Measurements from ENCODE around the gene LAMA4. TPM values are rescaled to one million over a fixed set of nuclear protein-coding genes. Genes with fewer than 3 reads are reported as not detected.

LAMA4 gene
- total RNA-seq, 1 experiment from 2014 or later: 1.1 TPM

GRCh38 chr6:112179631-112180030 lies 74.7 kb downstream of the LAMA4 start:
- WGBS (ENCODE audit: extremely low coverage, insufficient read length, low lambda C conversion rate): no CpG with 5 or more reads among the region's 3 CpGs
- H3T11ph ChIP-seq (ENCODE audit: low read length): no peak overlapping the region
- Mint-ChIP-seq H3K36me3 (ENCODE audit: insufficient read depth in 1 of 3, low read depth in 3 of 3) (no peaks in the 10 kb centered on the region), H3K27ac (no peak overlapping the region; a peak in 1 of 7 replicates), H3K4me3 (no peak overlapping the region), H3K4me1 (no peaks in the 10 kb centered on the region), H3K9me3 (no peaks in the 10 kb centered on the region), H3K27me3 (ENCODE audit: low read depth) (peaks cover 3% of the 10 kb centered on the region)
- DNase-seq: no peak
- no peak overlapping the region for H2BK5ac ChIP-seq (ENCODE audit: insufficient read length, low read length)
- no peak overlapping the region for H2BK120ac ChIP-seq (ENCODE audit: low read depth, low read length, poor library complexity, severe bottlenecking)
- H3K18ac ChIP-seq (ENCODE audit: insufficient read length, low read depth, low read length): no peak overlapping the region
- H3K79me1 ChIP-seq (ENCODE audit: insufficient read depth, low read depth, low read length, poor library complexity, severe bottlenecking): no peaks in the 10 kb centered on the region
- no peaks in the 10 kb centered on the region for H4K20me1 ChIP-seq (ENCODE audit: control insufficient read depth, insufficient read depth, insufficient read length)
- H3K23me2 ChIP-seq (ENCODE audit: insufficient read length, low read depth, low read length, poor library complexity, severe bottlenecking): no peaks in the 10 kb centered on the region
- H4K8ac ChIP-seq (replicated peaks; ENCODE audit: insufficient read length, low read depth, low read length): no peak overlapping the region
- no peak overlapping the region for H2BK12ac ChIP-seq (ENCODE audit: insufficient read length, low read depth, low read length)
- H3K27me3 ChIP-seq (ENCODE audit: insufficient read depth, low read length): no peaks in the 10 kb centered on the region
- no peaks in the 10 kb centered on the region for H3K79me2 ChIP-seq (ENCODE audit: insufficient read depth, low read length)
- no peak overlapping the region for H2AFZ ChIP-seq (ENCODE audit: low read length)
- H3K23ac ChIP-seq (ENCODE audit: insufficient read length, low read depth, low read length): no peak overlapping the region
- H3K14ac ChIP-seq (ENCODE audit: insufficient read depth, low read length): no peak overlapping the region
- H3K9ac ChIP-seq (ENCODE audit: extremely low read depth, insufficient read length, low read length): no peak overlapping the region
- H3K9me3 ChIP-seq (ENCODE audit: control insufficient read depth, low read depth, low read length): no peaks in the 10 kb centered on the region
- H4K91ac ChIP-seq (ENCODE audit: insufficient read length, low read depth, low read length): no peak overlapping the region
- no peak overlapping the region for H3K27ac ChIP-seq (ENCODE audit: insufficient read length, low read depth, low read length)
- H3K4ac ChIP-seq (ENCODE audit: low read depth, low read length): no peak overlapping the region
- no peak overlapping the region for H3K4me2 ChIP-seq (ENCODE audit: insufficient read depth, insufficient read length, low read length)
- H2AK5ac ChIP-seq (ENCODE audit: insufficient read length, low read length): no peak overlapping the region
- H3K56ac ChIP-seq (ENCODE audit: insufficient read length, low read depth, low read length): no peak overlapping the region
- H2BK20ac ChIP-seq (ENCODE audit: low read depth, low read length, poor library complexity, severe bottlenecking): no peak overlapping the region
- no peak overlapping the region for H2BK15ac ChIP-seq (ENCODE audit: low read depth, low read length)
- H3K4me1 ChIP-seq (ENCODE audit: insufficient read depth, low read length): no peaks in the 10 kb centered on the region
- H4K5ac ChIP-seq (ENCODE audit: insufficient read length, low read depth, low read length): no peak overlapping the region
- no peak for TF ChIP-seq CTCF (conservative IDR thresholded peaks at IDR 0.05)
